SK-N-SH (cell line): ENCODE data around the gene ATP11A. TPM values are rescaled to one million over a fixed set of nuclear protein-coding genes. Genes with fewer than 3 reads are reported as not detected.

Experiments used
- CTCF ChIA-PET: fragments of 300-600, 350-600 bp; formaldehyde crosslinking; extraction: SDS; loops from one replicate; lab custom pipeline; 2021; lab: Yijun Ruan, JAX
- POLR2A ChIA-PET: fragments of 350-600 bp; sonication (Branson Sonifier 250); formaldehyde crosslinking; extraction: SDS; loops from one replicate; lab custom pipeline; 2020; ENCODE audit warnings: antibody characterized with exemption, inconsistent platforms; lab: Yijun Ruan, JAX
- DNase-seq: peaks from one replicate; pipeline ENCODE4 v3.0.0; 2012
- H2AFZ ChIP-seq: fragments of 200-600 bp; sonication (generic); 2 replicates; pipeline ENCODE4 v1.8.1; 2016; ENCODE audit warnings: antibody characterized with exemption, mild to moderate bottlenecking, low read depth
- H3F3A ChIP-seq: fragments of 200-600 bp; sonication (generic); replicated peaks from 2 replicates; pipeline ENCODE3; 2016; ENCODE audit warnings: antibody characterized with exemption, mild to moderate bottlenecking; ENCODE audit not compliant: insufficient read depth
- H3K27ac ChIP-seq, 2 experiments: fragments of 200-500 bp in 1 of 2; fragments of 200-600 bp in 1 of 2; sonication (Bioruptor generic) in 1 of 2; sonication (generic), shearing (Covaris generic) in 1 of 2; 2 replicates each; pipeline versions ENCODE4 v1.5.1 to v1.6.1; 2014 to 2016; ENCODE audit warnings: low read depth in 2 of 2, inconsistent platforms in 1 of 2, low read length in 1 of 2, mild to moderate bottlenecking in 1 of 2, mixed read lengths in 1 of 2
- H3K27me3 ChIP-seq: fragments of 200-600 bp; sonication (generic), shearing (Covaris generic); 2 replicates; pipeline ENCODE4 v1.6.1; 2016; ENCODE audit warnings: mixed run types; ENCODE audit not compliant: insufficient read depth
- H3K36me3 ChIP-seq, 2 experiments: fragments of 200-500 bp in 1 of 2; fragments of 200-600 bp in 1 of 2; sonication (Bioruptor generic) in 1 of 2; sonication (generic) in 1 of 2; replicated peaks in 1 of 2; 2 replicates each; pipeline versions ENCODE3 to v1.5.1; 2014 to 2016; ENCODE audit warnings: low read length in 1 of 2, mild to moderate bottlenecking in 1 of 2; ENCODE audit not compliant: insufficient read depth in 2 of 2, control insufficient read depth in 1 of 2
- H3K4me1 ChIP-seq, 2 experiments: fragments of 200-500 bp in 1 of 2; fragments of 200-600 bp in 1 of 2; sonication (Bioruptor generic) in 1 of 2; sonication (generic), shearing (Covaris generic) in 1 of 2; 2 replicates each; pipeline versions ENCODE4 v1.5.1 to v1.6.1; 2014 to 2016; ENCODE audit warnings: low read depth in 1 of 2, low read length in 1 of 2, mixed run types in 1 of 2; ENCODE audit not compliant: insufficient read depth in 2 of 2, control insufficient read depth in 1 of 2
- H3K4me2 ChIP-seq: fragments of 200-600 bp; sonication (generic), shearing (Covaris generic); 2 replicates; pipeline ENCODE4 v1.6.1; 2017; ENCODE audit warnings: mixed run types
- H3K4me3 ChIP-seq, 2 experiments: fragments of 200-500 bp in 1 of 2; fragments of 200-600 bp in 1 of 2; sonication (Bioruptor generic) in 1 of 2; sonication (generic), shearing (Covaris generic) in 1 of 2; 2 replicates each; pipeline versions ENCODE4 v1.5.1 to v1.8.1; 2014 to 2016; ENCODE audit warnings: low read depth in 2 of 2, inconsistent platforms in 1 of 2, low read length in 1 of 2, mild to moderate bottlenecking in 1 of 2, mixed read lengths in 1 of 2, moderate library complexity in 1 of 2
- H3K79me2 ChIP-seq: fragments of 200-600 bp; sonication (generic); 2 replicates; pipeline ENCODE4 v1.8.1; 2017; ENCODE audit warnings: mild to moderate bottlenecking; ENCODE audit not compliant: insufficient read depth
- H3K9ac ChIP-seq: fragments of 200-600 bp; sonication (generic); 2 replicates; pipeline ENCODE4 v1.6.1; 2017; ENCODE audit warnings: mixed run types
- H3K9me2 ChIP-seq: fragments of 200-600 bp; sonication (generic); 2 replicates; pipeline ENCODE4 v1.6.1; 2017; ENCODE audit warnings: mixed run types
- H3K9me3 ChIP-seq: fragments of 200-600 bp; sonication (generic); 2 replicates; pipeline ENCODE4 v1.6.1; 2017; ENCODE audit warnings: mixed run types, mild to moderate bottlenecking, moderate library complexity
- H4K20me1 ChIP-seq: fragments of 200-600 bp; sonication (generic); 2 replicates; pipeline ENCODE4 v1.6.1; 2017; ENCODE audit warnings: mild to moderate bottlenecking, mixed run types; ENCODE audit not compliant: insufficient read depth
- CHD2 ChIP-seq: fragments of 150-350 bp; IDR thresholded peaks from 2 replicates; pipeline ENCODE4 v1.6.1; 2018; ENCODE audit warnings: low read length; ENCODE audit not compliant: partially characterized antibody
- CTCF ChIP-seq: fragments of 200-600 bp; sonication (generic); IDR thresholded peaks from 2 replicates; pipeline ENCODE4 v1.6.1; 2017; ENCODE audit warnings: antibody characterized with exemption, mild to moderate bottlenecking, moderate library complexity
- FOSL2 ChIP-seq: IDR thresholded peaks from 2 replicates; pipeline ENCODE4 v1.4.0; 2012; ENCODE audit warnings: low read depth, mild to moderate bottlenecking, moderate library complexity, borderline replicate concordance
- FOXJ3 ChIP-seq: sonication (generic); formaldehyde crosslinking; IDR thresholded peaks from 2 replicates; pipeline ENCODE4 v1.5.1; 2020; ENCODE audit warnings: mild to moderate bottlenecking, missing genetic modification reagents
- GABPA ChIP-seq: IDR thresholded peaks from 2 replicates; pipeline ENCODE4 v1.4.0; 2012; ENCODE audit warnings: low read depth, mild to moderate bottlenecking
- GATA2 ChIP-seq: sonication (generic); formaldehyde crosslinking; IDR thresholded peaks from 2 replicates; pipeline ENCODE4 v1.5.0; 2020; ENCODE audit warnings: mild to moderate bottlenecking, missing genetic modification reagents
- IRF3 ChIP-seq: fragments of 150-350 bp; IDR thresholded peaks from 2 replicates; pipeline ENCODE4 v1.6.1; 2016; ENCODE audit warnings: mild to moderate bottlenecking, low read depth, low read length
- MAX ChIP-seq: IDR thresholded peaks from 2 replicates; pipeline ENCODE4 v1.4.0; 2012; ENCODE audit warnings: low read depth
- MXI1 ChIP-seq: IDR thresholded peaks from 2 replicates; pipeline ENCODE4 v1.6.1; 2012; ENCODE audit warnings: mild to moderate bottlenecking, low read depth, low read length, improper control_type of control experiment
- NRF1 ChIP-seq: IDR thresholded peaks from 2 replicates; pipeline ENCODE4 v1.6.1; 2012; ENCODE audit warnings: low read depth, mild to moderate bottlenecking, low read length
- RCOR1 ChIP-seq: fragments of 150-350 bp; IDR thresholded peaks from 2 replicates; pipeline ENCODE4 v1.6.1; 2017; ENCODE audit warnings: antibody characterized with exemption, low read length
- SIN3A ChIP-seq: IDR thresholded peaks from 2 replicates; pipeline ENCODE4 v1.6.1; 2012; ENCODE audit warnings: low read depth, mild to moderate bottlenecking, low read length, moderate library complexity, borderline replicate concordance
- SMC3 ChIP-seq: IDR thresholded peaks from 2 replicates; pipeline ENCODE4 v1.6.1; 2012; ENCODE audit warnings: low read depth, low read length, improper control_type of control experiment
- TCF12 ChIP-seq: IDR thresholded peaks from 2 replicates; pipeline ENCODE4 v1.4.0; 2012
- YY1 ChIP-seq: IDR thresholded peaks from 2 replicates; pipeline ENCODE4 v1.4.0; 2012; ENCODE audit warnings: low read depth, mild to moderate bottlenecking
- ZBTB33 ChIP-seq: IDR thresholded peaks from 2 replicates; pipeline ENCODE4 v1.4.0; 2012; ENCODE audit warnings: low read depth, borderline replicate concordance
- WGBS: methylation state at CpG from one replicate; pipeline ENCODE4 v1.1.6; 2017; ENCODE audit warnings: low lambda C conversion rate; 5-methylcytosine and 5-hydroxymethylcytosine counted together
- polyA plus RNA-seq, 3 experiments: library from polyadenylated mRNA; depleted of rRNA; stranded (reverse); fragments of >200 nt; gene quantifications; 2 replicates each; pipeline ENCODE4 v1.2.3, GENCODE V29; 2012

ATP11A gene
- polyA plus RNA-seq, 1 of the 3 experiments (the other 2 are of a cell fraction), result 4.1 TPM

GRCh38 chr13:112896736-112897602, 207.1 kb downstream of the ATP11A start:
- H3K27me3 ChIP-seq, result peaks cover 10% of the 10 kb centered on the region
- POLR2A ChIA-PET, result no interaction called here

More at GRCh38 chr13:112896736-112897602, 207.1 kb downstream of the ATP11A start:
- TF ChIP-seq SMC3 (no peak), GABPA (no peak), TCF12 (no peak), CHD2 (no peak), MAX (no peak), RCOR1 (no peak), YY1 (no peak), NRF1 (no peak), GATA2 (CRISPR knock-in tag) (no peak), ZBTB33 (no peak), IRF3 (no peak), CTCF (no peak), FOXJ3 (CRISPR knock-in tag) (no peak), FOSL2 (no peak), SIN3A (no peak), MXI1 (no peak)
- TF ChIP-seq, all 33 proteins: peak for 0
- Histone ChIP-seq H3K79me2 (no peaks in the 10 kb centered on the region), H3K4me1 (peaks cover 0 to 18% of the 10 kb centered on the region in 2 experiments; a peak in 1 of 4 replicates), H2AFZ (no peak overlapping the region), H3K36me3 (no peaks in the 10 kb centered on the region), H3K4me3 (no peak overlapping the region), H3K4me2 (no peak overlapping the region), H4K20me1 (no peaks in the 10 kb centered on the region), H3K9me3 (no peaks in the 10 kb centered on the region), H3K9me2 (no peaks in the 10 kb centered on the region), H3K9ac (no peak overlapping the region), H3K27ac (no peak overlapping the region), H3F3A (no peaks in the 10 kb centered on the region)
- 87% methylated on average over 16 of the region's 27 CpGs for WGBS
- CTCF ChIA-PET, result no interaction called here
- no peak for DNase-seq
